AG04450 (cell line): ENCODE results near the gene C2orf42. TPM values are rescaled to one million over a fixed set of nuclear protein-coding genes. Genes with fewer than 3 reads are reported as not detected.

ENCODE experiments used
- CTCF ChIA-PET: fragments of 300-600, 350-600 bp; formaldehyde crosslinking; extraction: SDS; loops from one replicate; lab custom pipeline; 2022; ENCODE audit warnings: antibody characterized with exemption, inconsistent platforms; lab: Charles Lee
- POLR2A ChIA-PET: fragments of 350-600 bp; formaldehyde crosslinking; extraction: SDS; loops from one replicate; lab custom pipeline; 2021; ENCODE audit warnings: antibody characterized with exemption, inconsistent platforms; lab: Yijun Ruan, JAX
- DNase-seq: peaks from one replicate; pipeline ENCODE4 v3.0.0-alpha.2; 2011; ENCODE audit warnings: low read depth, low spot score
- H3K27ac ChIP-seq: one replicate; pipeline ENCODE4 v1.5.1; 2012; ENCODE audit warnings: low read depth, low read length, control low read depth
- H3K27me3 ChIP-seq: one replicate; pipeline ENCODE4 v1.6.0; 2012; ENCODE audit warnings: low read length; ENCODE audit not compliant: control insufficient read depth, insufficient read depth
- H3K4me3 ChIP-seq: 2 replicates; pipeline ENCODE4 v1.5.1; 2011; ENCODE audit warnings: mild to moderate bottlenecking, low read depth, low read length, control low read depth
- H3K9me3 ChIP-seq: 2 replicates; pipeline ENCODE4 v1.5.1; 2012; ENCODE audit warnings: low read length; ENCODE audit not compliant: control insufficient read depth, insufficient read depth
- CTCF ChIP-seq: IDR thresholded peaks from 2 replicates; pipeline ENCODE4 v1.5.1; 2011; ENCODE audit warnings: low read depth, low read length, control low read depth, inconsistent platforms
- polyA plus RNA-seq: library from polyadenylated mRNA; depleted of rRNA; stranded (reverse); fragments of >200 nt; gene quantifications from 2 replicates; pipeline ENCODE4 v1.2.3, GENCODE V29; 2011

C2orf42 gene
- polyA plus RNA-seq, 1 experiment, result 10.7 TPM

GRCh38 chr2:70214953-70215549 lies 24.2 kb upstream of the C2orf42 start:
- no peak for TF ChIP-seq CTCF
- peak; percentile 61 for DNase-seq
- POLR2A ChIA-PET, result interaction anchor here (0.7 to 1.1 kb wide), 4 partner anchors 16 to 300 kb away, joined by 4 to 8 read pairs (median 5); partner anchors contain the start of genes C2orf42 and MXD1
- H3K27me3 ChIP-seq, result no peaks in the 10 kb centered on the region
- H3K9me3 ChIP-seq, result no peaks in the 10 kb centered on the region; the same call in 1 of the 2 replicates
- CTCF ChIA-PET, result interaction anchor here (0.6 to 1.6 kb wide), 3 partner anchors 121 to 303 kb away, joined by 3 read pairs; no protein-coding TSS in a partner anchor
- no peak overlapping the region for H3K4me3 ChIP-seq
- H3K27ac ChIP-seq, result no peak overlapping the region

- Histone ChIP-seq H3K9me3 (no peaks in the 10 kb centered on the region; the same call in 1 of the 2 replicates), H3K27ac (no peak overlapping the region), H3K4me3 (no peak overlapping the region), H3K27me3 (no peaks in the 10 kb centered on the region)
- POLR2A ChIA-PET, result interaction anchor here (0.7 to 1.1 kb wide), 4 partner anchors 17 to 300 kb away, joined by 4 to 8 read pairs (median 5); partner anchors contain the start of genes C2orf42 and MXD1
- no peak for TF ChIP-seq CTCF
- CTCF ChIA-PET, result interaction anchor here (0.6 to 1.6 kb wide), 3 partner anchors 120 to 302 kb away, joined by 3 to 4 read pairs (median 3); no protein-coding TSS in a partner anchor
- DNase-seq, result no peak
These were observed 23.5 kb upstream of the C2orf42 start for GRCh38 chr2:70214365-70214764.

DNA sequence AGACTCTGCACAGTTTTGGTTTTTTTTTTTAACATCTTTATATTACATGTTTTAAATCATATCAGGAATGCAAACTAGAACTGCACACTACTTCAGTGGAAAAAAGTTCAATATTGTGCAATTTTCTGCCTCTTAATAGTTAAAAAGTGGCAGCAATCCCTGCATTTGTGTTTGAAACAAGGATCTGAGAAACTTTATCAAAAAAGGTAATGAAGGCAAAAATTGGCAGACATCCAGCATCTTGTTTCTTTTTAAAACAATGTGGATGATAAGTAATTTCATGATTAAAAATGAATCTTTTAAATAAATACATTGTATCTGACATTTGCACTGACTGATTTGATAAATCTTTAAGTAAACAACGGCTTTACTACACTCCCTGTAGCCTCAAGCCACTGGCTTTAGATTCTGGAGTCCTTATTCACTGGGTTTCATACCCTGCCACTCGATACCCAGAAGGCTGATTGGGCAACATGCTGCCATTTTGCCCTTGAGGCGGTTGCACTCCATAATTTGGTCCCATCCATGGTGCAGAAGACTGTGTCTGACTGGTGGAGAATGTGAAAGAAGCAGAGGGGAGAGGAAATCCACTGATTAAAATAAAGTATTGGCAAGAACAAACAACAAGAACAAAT lies 21.6 kb upstream of the C2orf42 start:
- no peak for TF ChIP-seq CTCF
- H3K4me3 ChIP-seq, result no peak overlapping the region
- no peak for DNase-seq
- ChIA-PET CTCF (interaction anchor here (1.0 kb wide), 1 partner anchor 13 kb away, joined by 6 read pairs; no protein-coding TSS in a partner anchor), POLR2A (no interaction called here)
- H3K27me3 ChIP-seq, result no peaks in the 10 kb centered on the region
- no peaks in the 10 kb centered on the region; the same call in 1 of the 2 replicates for H3K9me3 ChIP-seq
- no peak overlapping the region for H3K27ac ChIP-seq

DNA sequence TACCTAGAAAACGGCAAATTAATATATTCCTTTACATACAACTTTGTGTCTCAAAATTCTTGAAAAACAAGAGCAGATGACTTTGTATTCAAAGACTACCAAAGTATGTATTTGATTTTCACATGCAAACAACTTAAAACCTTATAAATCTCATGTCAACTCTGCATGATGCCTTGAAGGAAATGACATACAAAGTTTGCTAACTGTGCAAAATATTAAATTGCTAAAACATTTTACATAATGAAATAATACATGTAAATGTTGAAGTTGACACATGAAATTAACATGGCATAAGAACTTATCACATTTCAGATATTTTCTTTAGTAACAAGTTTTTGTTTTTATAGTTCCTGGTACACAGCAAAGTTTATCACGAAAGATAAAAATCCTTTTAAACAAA lies 20.8 kb upstream of the C2orf42 start:
- Histone ChIP-seq H3K27ac (no peak overlapping the region), H3K4me3 (no peak overlapping the region), H3K27me3 (no peaks in the 10 kb centered on the region), H3K9me3 (no peaks in the 10 kb centered on the region)
- DNase-seq, result no peak
- no peak for TF ChIP-seq CTCF
- POLR2A ChIA-PET, result no interaction called here
- CTCF ChIA-PET, result no interaction called here

DNA sequence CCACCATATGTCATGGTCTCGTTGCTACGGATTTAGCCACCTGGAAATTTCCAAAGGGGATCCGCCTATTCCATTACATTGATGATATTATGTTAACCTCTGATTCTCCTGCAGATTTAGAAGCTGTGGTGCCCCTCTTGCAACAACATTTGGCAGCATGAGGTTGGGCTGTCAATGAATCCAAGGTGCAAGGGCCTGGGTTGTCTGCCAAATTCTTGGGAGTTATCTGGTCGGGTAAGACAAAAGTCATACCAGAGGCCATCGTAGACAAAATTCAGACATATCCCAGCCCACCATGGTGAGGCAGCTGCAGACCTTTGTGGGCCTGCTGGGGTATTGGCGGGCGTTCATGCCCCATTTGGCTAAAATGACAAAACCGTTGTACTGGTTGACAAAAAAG lies 13.6 kb upstream of the C2orf42 start:
- DNase-seq, result no peak
- H3K27me3 ChIP-seq, result no peaks in the 10 kb centered on the region
- ChIA-PET POLR2A (no interaction called here), CTCF (no interaction called here)
- H3K9me3 ChIP-seq, result peaks cover 2% of the 10 kb centered on the region; the same call in 1 of the 2 replicates
- H3K4me3 ChIP-seq, result no peak overlapping the region
- no peak for TF ChIP-seq CTCF
- no peak overlapping the region for H3K27ac ChIP-seq
